ENCODE data around the gene PTGDS.

DNA sequence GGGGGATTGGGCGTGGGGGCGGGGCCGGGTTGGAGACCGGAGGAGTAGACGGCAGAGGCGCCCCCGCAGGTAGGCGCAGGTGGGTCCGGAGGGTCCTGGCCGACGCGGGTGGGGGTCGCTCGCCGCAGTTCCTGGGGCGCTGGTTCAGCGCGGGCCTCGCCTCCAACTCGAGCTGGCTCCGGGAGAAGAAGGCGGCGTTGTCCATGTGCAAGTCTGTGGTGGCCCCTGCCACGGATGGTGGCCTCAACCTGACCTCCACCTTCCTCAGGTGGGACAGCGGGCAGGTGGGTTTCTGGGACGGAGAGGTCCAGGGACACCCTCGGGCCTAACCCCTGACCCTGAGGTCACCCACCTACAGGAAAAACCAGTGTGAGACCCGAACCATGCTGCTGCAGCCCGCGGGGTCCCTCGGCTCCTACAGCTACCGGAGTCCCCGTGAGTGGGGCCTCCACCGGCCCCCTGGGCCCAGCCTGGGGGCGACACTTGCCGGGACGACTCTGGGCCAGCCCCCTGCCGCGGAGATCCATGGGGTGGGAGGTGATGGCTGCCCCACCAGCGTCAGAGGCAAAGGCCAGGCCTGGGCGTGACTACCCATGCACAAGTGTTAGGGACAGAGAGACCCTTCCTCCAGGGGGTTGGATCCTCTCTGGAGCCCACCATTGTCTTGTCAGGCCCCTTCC is 1.7 kb downstream of the PTGDS start:
- TF ChIP-seq POLR2AphosphoS5 (IDR thresholded peaks at IDR 0.05; ENCODE audit: low read depth, low read length) = no peak
- no peak for TF ChIP-seq SPI1 (IDR thresholded peaks at IDR 0.05; ENCODE audit: low read depth, low read length)
- TF ChIP-seq TAF1 (IDR thresholded peaks at IDR 0.05; ENCODE audit: low read depth, low read length) = no peak
- TF ChIP-seq POLR2A (IDR thresholded peaks at IDR 0.05; ENCODE audit: low read depth, low read length) = no peak

Measured in GM12891 (cell line).